AG09319 (cell line): ENCODE results near the gene TEX29.

Experiments
- DNase-seq: peaks from one replicate; pipeline ENCODE4 v3.0.0-alpha.2; 2010; ENCODE audit warnings: low read depth; ENCODE audit errors: extremely low read depth
- CTCF ChIP-seq: IDR thresholded peaks from 2 replicates; pipeline ENCODE4 v1.5.1; 2011; ENCODE audit warnings: low read depth, mild to moderate bottlenecking, inconsistent platforms, low read length, moderate library complexity

TEX29 gene

DNA sequence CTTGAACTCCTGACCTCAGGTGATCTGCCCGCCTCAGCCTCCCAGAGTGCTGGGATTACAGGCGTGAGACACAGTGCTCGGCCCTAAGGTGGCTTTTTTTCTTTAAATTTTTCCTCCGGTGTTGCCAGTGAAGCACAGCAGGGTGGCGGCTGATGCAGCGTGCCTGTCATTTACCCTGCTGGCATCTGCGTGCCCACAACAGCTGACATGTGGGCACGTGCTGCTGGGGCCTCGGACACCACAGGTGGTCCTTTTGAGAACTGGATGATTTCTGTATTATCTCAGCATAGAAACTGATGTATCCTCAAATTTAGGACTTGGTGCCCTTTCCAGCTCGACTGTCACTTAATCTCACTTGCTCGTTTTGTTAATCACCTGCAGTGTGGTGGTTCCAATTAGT, 31.2 kb upstream of the TEX29 start:
- DNase-seq = no peak
- no peak for TF ChIP-seq CTCF

DNA sequence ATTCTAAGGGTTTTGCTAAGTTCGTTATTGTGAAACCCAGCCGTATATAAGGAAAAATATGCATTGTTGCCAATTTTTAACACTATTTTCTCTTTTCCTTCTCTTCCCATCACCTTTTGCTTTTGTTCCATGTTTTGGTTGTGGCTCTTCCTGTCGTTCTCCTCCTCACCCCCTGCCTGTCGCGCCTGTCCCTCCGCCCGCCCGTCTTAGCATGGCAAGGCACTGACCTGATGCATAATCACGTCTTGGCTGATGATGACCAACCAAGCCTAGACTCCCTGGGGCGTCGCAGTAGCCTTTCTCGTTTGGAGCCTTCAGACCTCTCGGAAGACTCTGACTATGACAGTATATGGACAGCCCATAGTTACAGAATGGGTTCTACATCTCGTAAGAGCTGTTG, 28.5 kb upstream of the TEX29 start:
- no peak for DNase-seq
- TF ChIP-seq CTCF = no peak

DNA sequence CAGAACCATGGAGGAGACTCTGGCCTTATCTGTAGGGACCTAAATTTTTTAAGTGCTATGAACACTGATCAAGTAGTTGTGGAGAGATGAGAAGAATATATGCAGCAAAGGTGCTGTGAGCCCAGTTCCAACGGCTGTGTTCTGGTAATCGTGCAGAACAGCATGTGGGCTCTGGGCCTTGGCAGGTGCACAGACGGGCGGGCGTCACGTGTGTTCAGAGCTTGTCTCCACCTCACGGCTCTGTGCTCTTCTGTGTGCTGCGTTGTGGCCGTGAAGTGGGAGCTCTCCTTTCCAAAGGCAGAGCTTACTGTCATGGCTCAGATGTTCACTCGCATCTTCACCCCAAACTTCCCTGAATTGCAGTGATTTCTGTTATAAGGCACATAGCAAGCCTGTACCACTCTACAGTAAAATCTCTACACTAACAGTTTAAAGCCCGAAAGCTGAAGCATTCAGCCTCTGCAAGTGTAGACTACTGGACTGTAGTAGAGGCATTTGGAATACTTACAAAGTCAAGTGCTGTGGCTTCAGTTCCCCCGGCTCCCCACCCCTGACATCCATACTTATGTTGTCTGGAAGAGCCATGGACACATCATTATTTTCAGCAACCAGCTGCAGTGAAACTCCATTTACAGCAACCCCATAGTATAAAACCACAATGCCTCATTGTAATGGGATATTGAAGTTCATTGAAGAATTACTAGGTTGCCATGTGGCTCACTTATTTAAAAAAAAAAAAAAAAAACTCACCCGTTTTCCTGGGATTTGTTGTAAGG, 27.5 kb upstream of the TEX29 start:
- no peak for DNase-seq

DNA sequence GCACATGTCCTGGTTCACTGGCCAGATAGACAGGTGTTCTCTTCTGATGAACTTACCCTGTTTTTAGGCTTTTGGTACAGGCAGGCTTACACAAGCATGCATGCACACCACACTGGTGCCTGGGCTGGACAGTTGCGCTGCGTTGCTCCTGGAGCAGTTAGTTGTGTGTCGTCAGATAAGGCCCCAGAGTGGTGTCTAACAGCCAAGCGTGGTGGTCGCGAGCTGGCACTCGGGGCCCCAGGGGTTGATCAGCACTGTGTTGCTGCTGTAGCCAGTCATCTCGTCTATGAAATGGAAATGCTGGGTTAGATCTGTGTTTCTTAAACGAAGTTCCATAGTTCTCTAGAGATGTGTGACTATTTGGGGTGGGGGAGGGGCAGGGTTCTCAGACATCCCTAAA, 24.6 kb upstream of the TEX29 start:
- TF ChIP-seq CTCF = no peak
- DNase-seq = no peak

More for the DNA sequence above, 27.5 kb upstream of the TEX29 start:
- TF ChIP-seq CTCF = no peak

- no peak for DNase-seq
Observed at GRCh38 chr13:111296417-111296816, 24.0 kb upstream of the TEX29 start.

DNA sequence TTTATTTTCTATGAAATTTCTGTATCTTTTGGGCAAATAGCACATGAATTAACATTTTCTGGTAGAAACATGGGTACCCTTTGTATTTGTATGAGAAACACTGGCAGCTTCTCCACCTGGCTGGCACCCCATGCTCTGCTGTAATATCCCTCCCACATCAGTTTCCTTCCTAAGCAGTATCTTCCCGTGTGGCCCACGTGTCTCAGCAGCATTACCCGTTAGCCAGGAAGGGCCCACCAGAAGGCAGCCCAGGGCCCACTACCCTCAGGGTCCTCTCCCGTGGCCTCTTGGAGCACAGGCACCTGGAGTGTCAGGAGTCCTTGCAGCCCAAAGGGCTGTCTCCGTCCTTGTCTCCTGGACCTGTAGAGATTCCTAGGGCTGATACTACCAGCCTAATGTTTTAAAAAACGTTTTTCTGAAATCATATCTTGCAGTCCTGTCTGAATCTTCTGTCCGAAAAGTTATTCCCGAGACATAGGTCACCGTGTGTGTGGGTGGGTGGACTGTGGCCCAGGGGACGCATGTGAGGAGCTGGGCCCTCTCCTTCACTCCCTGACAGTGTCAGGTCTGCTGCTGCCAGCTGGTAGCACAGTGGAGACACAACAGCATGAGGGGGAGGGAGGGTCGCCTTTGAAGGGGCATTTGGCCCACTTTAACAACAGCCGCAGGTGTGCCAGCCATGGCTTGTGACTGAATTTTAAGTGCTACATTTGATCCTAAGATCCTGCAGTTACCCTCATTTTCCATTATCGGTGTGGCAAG, 22.0 kb upstream of the TEX29 start:
- no peak for TF ChIP-seq CTCF
- DNase-seq = no peak

More at GRCh38 chr13:111296417-111296816, 24.0 kb upstream of the TEX29 start:
- TF ChIP-seq CTCF = no peak

- no peak for TF ChIP-seq CTCF
- DNase-seq = no peak
Observed at GRCh38 chr13:111302045-111302726, 18.3 kb upstream of the TEX29 start.
